Muscle of back (tissue), 11 donors: ENCODE results near the gene ALKBH5. TPM values are rescaled to one million over a fixed set of nuclear protein-coding genes. Genes with fewer than 3 reads are reported as not detected.

Experiments
- DNase-seq, 3 donors: peaks; one replicate each; pipeline versions ENCODE4 v3.0.0 to v3.0.0-alpha.2; 2013
- polyA plus RNA-seq, 10 donors: library from polyadenylated mRNA; unstranded; fragments of 120-200 nt; gene quantifications; one replicate each; pipeline ENCODE4 v1.2.1, GENCODE V29; 2013; ENCODE audit not compliant: insufficient read length in 10 of 10

The ALKBH5 gene
- polyA plus RNA-seq, 10 donors, result 59.0 to 76.1 (median 67.5) TPM

DNA sequence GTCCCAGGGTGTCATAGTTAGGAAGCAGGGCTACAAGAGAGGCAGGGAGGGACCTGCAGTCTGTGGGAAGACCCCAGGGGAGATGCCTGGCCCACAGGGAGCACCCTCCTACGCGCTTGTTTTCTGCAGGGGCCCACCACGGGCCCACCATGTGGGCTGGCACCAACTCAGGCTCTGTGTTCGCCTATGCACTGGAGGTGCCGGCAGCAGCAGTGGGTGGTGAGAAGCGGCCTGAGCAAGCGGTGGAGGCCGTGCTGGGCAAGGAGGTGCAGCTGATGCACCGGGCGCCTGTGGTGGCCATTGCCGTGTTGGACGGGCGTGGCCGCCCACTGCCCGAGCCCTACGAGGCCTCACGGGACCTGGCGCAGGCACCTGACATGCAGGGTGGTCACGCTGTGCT is 56.8 kb downstream of the ALKBH5 start:
- DNase-seq, result no peak

DNA sequence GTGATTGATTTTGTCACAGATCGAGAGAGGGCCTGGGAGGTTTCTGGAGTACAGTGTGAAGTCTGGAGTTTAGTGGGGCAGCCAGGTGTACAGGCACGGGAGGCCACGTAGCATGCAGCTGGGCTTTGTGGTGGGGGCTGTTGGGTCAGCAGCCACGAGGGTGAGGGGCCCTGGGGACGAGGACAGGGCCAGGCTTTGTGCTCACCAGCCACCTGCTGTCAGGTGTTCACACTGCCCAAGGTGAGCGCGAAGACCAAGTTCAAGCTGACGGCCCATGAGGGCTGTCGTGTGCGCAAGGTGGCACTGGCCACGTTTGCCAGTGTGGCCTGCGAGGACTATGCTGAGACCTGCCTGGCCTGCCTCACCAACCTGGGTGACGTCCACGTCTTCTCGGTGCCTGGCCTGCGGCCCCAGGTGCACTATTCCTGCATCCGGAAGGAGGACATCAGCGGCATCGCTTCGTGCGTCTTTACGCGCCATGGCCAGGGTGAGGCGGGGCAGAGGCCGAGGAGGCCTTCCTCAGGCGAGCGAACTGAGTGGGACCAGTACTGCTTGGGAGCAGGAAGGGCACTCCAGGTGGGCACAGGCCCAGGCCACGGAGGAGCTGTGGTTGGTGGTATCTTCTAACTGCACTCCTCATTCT is 57.7 kb downstream of the ALKBH5 start:
- no peak for DNase-seq

DNA sequence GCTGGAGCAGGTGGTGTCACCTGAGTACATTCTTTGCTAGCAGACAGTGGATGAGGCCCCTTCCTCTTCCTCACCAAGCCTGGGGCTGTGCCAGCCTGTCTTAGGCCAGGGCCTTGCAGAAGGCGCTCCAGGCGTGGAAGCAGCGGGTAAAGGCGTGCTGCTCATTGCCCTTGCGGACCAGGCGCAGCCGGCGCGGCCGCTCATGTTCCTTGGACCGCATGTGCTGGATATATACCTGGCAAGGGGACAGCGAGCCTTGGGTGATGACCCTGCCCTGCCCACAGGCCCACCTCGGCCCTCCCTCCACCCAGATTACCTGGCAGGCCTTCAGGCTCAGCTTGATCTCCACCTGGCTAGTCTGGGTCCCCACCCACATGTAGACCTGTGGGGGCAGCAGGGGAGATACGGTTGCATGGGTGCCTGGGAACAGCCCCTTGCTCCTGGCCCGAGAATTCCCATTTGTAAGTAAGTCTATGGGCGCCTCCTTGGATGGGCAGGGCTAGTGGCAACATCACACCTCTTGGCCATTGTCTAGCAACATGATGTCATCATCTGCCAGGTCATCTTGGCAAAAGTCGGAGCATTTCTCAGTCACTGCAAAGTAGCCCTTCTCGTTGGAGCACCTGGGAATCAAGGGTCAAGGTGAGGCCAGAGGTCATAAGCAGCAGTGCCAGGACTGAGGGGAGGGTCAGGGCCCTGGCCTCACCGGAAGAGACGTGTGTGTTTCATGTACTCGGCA is 61.6 kb downstream of the ALKBH5 start:
- DNase-seq, result no peak

DNA sequence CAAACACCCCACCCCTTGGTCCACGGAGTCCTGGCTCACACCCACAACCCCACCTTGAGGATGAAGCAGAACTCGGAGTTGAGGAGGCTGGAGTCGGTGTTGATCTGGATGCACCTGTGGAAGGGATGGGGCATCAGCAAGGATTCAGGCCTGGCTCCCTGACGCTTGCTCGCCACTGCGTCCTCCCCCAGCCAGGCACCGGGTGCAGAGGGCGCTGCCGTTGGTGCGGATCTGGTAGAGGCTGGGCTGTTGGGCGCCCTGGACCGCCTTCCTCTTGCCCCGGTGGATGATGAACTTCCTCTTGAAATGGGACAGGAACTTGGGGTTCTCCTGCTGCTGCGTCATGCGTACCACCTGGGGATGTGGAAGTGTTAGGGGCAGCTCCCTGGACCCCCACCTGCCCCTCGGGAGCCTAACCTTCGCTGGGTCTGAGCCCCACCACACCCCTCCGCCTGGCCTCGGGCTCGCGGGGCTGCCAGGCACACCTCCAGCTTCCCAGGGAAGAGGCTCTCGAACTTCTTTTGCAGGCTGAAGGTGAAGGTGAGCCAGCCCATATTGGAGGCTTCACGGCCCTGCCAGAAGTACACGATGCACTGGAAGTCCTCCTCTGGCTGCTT is 62.6 kb downstream of the ALKBH5 start:
- no peak for DNase-seq

DNA sequence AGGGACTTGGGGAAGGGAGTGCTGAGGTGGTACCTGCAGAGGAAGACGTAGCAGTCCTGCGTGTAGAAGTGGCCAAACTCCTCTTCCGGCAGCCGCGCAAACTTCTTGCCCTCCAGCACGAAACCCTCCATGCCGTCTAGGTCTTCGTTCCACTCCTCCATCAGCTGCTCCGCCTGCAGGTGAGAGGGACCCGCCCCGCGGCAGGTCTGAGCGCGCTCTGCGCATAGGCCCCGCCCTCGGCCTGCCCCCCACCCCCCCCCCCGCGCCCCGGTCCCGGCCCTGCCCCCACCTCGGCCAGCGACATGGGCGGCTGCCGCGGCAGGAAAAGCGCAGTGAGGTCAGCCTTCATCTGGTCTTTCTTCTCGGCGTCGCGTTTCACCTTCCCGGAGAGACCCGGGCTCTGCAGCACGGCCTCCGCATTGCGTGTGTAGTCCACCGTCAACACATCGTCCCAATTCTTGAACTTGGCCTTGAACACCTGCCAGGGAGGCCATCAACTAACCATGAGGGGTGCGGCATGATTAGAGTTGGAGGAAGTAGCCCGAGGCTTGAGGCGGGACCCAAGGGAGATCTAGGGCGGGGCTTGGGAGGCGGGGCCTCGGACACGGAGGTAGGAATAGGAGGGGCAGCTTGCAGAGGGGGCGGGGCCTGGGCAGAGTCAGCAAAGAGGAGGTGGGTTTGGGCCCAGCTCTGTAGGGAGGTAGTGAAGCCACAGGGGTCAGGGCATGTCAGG is 63.4 kb downstream of the ALKBH5 start:
- peak in 2 of 3 donors; percentile 29 to 60 for DNase-seq

- peak in 2 of 3 donors; percentile 40 to 73 for DNase-seq
Measured at GRCh38 chr17:18247613-18248001, 64.0 kb downstream of the ALKBH5 start.

- DNase-seq, result peak; percentile 62 to 92 (median 82)
Measured at GRCh38 chr17:18248300-18248731, 64.7 kb downstream of the ALKBH5 start.

- DNase-seq, result no peak
Measured at GRCh38 chr17:18248811-18249210, 65.2 kb downstream of the ALKBH5 start.

GRCh38 chr17:18250259-18250658 is 66.6 kb downstream of the ALKBH5 start:
- DNase-seq, result no peak

GRCh38 chr17:18250708-18251107 is 67.1 kb downstream of the ALKBH5 start:
- DNase-seq, result no peak

GRCh38 chr17:18251204-18251603 is 67.6 kb downstream of the ALKBH5 start:
- DNase-seq, result no peak

DNA sequence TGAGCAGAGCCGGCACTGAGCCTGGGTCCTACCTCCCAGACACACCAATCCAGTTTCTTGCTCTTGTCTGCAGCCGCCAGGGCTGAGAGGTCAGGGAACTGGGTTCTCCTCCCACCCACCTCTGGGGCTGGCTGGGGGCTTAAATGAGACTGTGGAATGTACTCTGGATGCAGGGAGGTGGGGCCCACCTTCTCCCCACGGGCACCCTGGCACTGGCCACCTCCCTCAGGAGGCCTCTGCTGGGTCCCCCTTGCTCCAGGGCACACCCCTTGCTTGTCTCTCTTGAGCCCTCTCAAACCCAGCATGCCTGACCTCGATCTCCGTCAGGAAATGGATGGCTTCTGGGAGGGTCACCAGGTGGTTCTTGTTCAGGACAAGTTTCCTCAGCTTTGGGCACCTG is 68.5 kb downstream of the ALKBH5 start:
- no peak for DNase-seq

DNA sequence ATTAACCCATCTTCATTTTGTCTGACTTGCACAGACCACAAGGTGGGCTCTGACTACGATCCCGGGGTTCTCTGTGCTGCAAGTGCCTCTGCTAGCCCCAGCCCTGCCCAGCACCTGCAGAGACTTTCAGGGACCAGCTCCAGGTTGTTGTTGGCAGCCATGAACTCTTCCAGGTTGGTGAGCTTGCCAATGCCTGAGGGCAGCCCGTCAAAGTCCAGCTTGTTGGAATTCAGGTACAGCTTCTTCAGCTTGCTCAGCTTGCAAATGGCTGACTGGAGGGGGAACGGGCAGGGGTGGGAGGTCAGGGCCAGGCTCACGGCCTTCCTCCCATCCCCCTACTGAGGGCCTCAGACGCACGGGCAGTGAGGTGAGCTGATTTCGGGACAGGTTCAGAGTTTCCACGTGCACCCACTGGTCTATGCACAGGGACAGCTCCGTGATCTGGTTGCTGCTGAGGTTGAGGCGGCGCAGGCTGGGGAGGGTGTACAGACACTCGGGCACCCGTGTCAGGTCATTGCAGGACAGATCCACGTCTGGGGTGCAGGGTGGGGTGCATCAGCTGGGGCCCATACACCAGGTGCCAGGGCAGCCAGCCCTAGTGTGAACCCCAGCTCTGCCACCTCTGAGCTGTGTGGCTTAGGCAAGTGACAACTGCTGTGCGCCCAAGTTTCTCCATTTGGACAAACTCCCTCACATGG is 69.7 kb downstream of the ALKBH5 start:
- DNase-seq, result no peak

DNA sequence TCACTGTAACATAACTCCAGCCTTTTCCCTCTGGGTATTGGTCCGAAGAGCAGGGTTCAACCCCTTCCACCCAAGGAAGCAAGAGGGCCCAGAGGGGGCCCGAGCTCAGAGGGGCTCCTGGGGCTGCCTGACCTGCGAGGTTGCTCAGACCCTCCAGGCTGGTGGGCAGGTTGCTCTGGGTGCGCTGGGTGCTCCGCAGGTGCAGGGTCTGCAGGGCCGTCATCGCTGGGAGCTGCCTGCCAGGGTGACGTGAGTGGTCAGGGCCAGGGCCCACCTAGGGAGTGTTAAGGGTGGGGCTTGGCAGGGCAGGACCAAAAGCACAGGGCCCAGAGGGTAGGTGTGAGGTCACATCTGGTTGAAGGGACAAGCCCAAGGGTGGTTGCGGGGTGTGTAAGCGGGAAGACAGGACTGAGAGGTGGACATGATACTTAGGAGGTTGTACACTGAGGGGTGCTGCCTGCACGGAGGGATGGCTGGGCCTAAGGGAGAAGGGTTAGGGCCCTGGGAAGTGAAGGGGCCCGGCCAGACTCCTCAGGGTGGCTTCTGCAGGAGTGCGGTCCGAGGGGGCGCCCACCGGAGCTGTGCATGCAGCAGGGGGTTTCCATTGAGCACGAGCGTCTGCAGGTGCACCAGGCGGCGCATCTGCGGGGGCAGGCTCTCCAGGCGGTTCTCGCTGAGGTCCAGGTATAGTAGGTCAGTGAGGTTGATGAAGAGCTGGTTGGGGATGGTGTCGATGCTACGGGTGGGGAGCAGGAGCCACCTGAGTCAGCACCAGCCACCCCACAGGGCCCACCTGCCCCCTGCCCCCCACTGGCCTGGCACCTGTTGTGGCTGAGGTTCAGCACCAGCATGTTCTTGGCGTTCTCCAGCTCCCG is 70.6 kb downstream of the ALKBH5 start:
- no peak for DNase-seq

DNA sequence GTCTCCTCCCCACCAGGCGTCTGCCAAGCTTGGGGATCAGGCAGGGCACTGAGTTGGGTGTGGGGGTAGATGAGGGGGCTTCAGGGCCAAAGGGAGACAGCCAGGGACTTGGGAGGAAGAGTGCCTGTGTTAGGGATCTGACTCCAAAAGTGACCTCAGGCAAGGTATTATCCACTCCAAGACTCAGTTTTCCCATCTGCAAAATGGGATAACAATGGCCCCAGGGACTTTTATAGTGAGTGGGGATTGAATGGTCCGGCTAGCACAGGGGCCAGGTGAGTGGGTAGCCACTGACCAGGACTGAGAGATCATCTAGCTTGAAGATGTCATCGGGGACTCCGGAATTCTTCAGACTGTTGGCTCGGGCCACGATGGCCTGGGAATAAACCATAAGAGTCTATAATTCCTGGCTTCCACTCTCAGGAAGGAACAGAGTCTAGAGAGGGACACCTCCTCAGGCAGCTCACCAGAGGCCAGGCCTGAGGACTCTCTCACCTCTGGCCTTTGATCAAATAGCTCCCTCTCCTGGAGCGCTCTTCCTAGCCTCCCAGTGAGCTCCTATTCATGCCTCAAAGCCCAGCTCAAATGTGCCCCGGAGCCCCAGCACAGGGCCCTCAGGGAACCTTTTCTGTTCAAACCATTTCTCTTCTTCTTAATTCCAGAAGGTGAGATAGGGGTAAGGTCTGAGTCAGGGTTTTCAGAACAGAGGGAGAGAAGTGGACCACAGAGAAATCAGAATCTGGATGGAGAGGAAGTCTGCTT is 71.4 kb downstream of the ALKBH5 start:
- no peak for DNase-seq

DNA sequence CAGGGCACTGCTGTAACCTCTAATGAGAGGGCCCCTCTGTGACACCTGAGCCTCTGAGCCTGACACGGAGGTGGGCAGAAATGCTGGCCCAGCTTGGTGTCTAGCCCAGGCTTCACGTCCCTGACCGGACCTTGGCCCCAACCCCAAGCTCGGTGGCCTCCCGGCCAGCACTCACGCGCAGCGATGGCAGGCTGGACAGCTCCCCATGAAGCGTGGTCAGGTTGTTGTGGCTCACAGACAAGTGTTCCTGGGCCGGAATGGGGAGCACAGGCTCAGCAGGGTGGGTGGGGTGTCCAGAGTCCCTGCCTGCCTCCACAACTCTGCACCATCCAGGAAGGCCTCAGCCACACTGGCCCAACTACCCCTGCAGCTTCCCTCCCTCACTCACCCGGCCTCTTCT is 72.7 kb downstream of the ALKBH5 start:
- no peak for DNase-seq

- DNase-seq, result no peak
Measured at GRCh38 chr17:18256776-18257175, 73.1 kb downstream of the ALKBH5 start.

DNA sequence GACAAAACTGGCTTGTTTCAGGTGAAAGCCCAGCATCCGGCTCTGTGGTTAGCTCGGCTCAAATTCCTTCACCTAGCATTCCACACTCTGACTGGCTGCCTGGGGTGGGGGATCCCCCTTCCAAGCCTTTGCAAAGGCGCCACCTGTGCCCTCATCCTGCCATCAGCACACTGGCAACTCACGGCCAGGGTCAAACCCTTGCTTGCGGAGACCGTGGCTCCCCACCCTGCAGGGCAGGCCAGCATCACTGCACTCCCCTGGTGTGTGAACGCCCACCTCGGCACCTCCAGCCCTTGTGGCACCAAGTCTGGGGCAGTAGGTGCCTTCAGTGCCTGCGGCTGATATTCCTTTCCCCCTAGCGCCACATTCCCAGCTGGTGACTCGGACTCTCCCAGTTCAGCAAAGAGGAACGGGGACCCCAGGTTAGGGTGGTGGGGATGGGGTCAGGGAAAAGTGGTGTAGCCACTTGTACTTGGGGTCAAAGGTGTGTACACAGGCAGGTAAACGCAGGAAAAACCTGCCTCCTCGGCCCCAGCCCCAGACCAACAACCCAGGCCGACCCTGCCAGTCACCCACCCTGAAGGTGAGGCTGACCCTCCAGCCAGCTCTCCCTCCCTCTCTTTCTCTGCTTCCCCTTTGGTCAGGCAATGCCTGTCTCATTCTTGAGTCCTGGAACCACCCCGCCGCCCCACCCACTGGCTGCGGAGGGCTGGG is 73.8 kb downstream of the ALKBH5 start:
- no peak for DNase-seq

GRCh38 chr17:18257982-18258355 is 74.3 kb downstream of the ALKBH5 start:
- peak; percentile 43 to 78 (median 48) for DNase-seq
